ENCODE results near the gene NELL1.

DNA sequence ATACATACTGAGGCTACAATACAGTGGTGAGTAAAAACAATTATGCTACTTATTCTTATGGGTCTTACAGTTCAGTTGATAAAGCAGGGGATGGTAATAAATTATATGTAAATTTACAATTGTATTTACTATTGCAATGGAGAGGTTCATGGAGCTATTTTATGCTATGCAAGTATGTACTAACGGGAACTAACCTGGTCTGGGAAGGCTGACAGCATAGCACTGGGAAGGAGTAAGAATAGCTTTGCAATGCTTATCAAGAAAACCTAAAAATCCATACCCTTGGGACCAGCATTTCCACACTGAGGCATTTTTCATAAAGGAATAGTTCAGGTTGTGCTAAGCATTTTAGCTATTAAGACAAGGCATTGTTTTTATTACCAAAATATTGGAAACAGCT is 700.6 kb downstream of the NELL1 start:
- TF ChIP-seq POLR2A (IDR thresholded peaks at IDR 0.05) (no peak), POLR2AphosphoS5 (IDR thresholded peaks at IDR 0.05) (no peak), EP300 (IDR thresholded peaks at IDR 0.05) (no peak)
- TF ChIP-seq, protein P1, sequence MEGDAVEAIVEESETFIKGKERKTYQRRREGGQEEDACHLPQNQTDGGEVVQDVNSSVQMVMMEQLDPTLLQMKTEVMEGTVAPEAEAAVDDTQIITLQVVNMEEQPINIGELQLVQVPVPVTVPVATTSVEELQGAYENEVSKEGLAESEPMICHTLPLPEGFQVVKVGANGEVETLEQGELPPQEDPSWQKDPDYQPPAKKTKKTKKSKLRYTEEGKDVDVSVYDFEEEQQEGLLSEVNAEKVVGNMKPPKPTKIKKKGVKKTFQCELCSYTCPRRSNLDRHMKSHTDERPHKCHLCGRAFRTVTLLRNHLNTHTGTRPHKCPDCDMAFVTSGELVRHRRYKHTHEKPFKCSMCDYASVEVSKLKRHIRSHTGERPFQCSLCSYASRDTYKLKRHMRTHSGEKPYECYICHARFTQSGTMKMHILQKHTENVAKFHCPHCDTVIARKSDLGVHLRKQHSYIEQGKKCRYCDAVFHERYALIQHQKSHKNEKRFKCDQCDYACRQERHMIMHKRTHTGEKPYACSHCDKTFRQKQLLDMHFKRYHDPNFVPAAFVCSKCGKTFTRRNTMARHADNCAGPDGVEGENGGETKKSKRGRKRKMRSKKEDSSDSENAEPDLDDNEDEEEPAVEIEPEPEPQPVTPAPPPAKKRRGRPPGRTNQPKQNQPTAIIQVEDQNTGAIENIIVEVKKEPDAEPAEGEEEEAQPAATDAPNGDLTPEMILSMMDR (IDR thresholded peaks at IDR 0.05) = no peak
